Endothelial cell of umbilical vein (primary cell): ENCODE measurements around the gene TMEM95. TPM values are rescaled to one million over a fixed set of nuclear protein-coding genes. Genes with fewer than 3 reads are reported as not detected.

Source experiments
- BruUV-seq: library from RNA; stranded (reverse); fragments of 400-500 nt; replicated peaks from 2 replicates; lab custom pipeline; 2021; lab: Mats Ljungman, UMichigan
- CTCF ChIA-PET: fragments of 300-600, 350-600 bp; sonication (Branson Sonifier 250); formaldehyde crosslinking; loops from one replicate; lab custom pipeline; 2021; ENCODE audit warnings: antibody characterized with exemption, inconsistent platforms; lab: Charles Lee
- POLR2A ChIA-PET: fragments of 300-600, 350-600 bp; sonication (Branson Sonifier 250); formaldehyde crosslinking; loops from one replicate; lab custom pipeline; 2021; ENCODE audit warnings: antibody characterized with exemption, inconsistent platforms; lab: Charles Lee
- DNase-seq: peaks from one replicate; pipeline ENCODE4 v3.0.0-alpha.2; 2011; ENCODE audit warnings: low read depth, low spot score
- FAIRE-seq: peaks from 2 replicates; lab custom pipeline; 2011; peaks lifted over from hg19 to GRCh38; lab: Jason Lieb, UNC
- H2AFZ ChIP-seq: 2 replicates; pipeline ENCODE4 v1.6.0; 2012; ENCODE audit warnings: low read depth, low read length, control low read depth, inconsistent platforms
- H3K27ac ChIP-seq: 2 replicates; pipeline ENCODE4 v1.5.1; 2011; ENCODE audit warnings: low read depth, mild to moderate bottlenecking, control low read depth, low read length, moderate library complexity; ENCODE audit not compliant: insufficient read depth
- H3K27me3 ChIP-seq, 2 experiments: 2 replicates each; pipeline versions ENCODE4 v1.6.0 to v1.6.1; 2011; ENCODE audit warnings: low read length in 2 of 2, mixed read lengths in 1 of 2; ENCODE audit not compliant: control insufficient read depth in 2 of 2, insufficient read depth in 2 of 2
- H3K36me3 ChIP-seq, 2 experiments: 2 replicates in 1 of 2; 3 replicates in 1 of 2; pipeline ENCODE4 v1.5.1; 2011; ENCODE audit warnings: low read length in 2 of 2, mild to moderate bottlenecking in 1 of 2, moderate library complexity in 1 of 2; ENCODE audit not compliant: control insufficient read depth in 2 of 2, insufficient read depth in 2 of 2; ENCODE audit errors: extremely low read depth in 1 of 2
- H3K4me1 ChIP-seq: 3 replicates; pipeline ENCODE4 v1.5.1; 2011; ENCODE audit warnings: mild to moderate bottlenecking, low read length; ENCODE audit not compliant: control insufficient read depth, insufficient read depth; ENCODE audit errors: extremely low read depth
- H3K4me2 ChIP-seq: 2 replicates; pipeline ENCODE4 v1.6.1; 2011; ENCODE audit warnings: low read length, control low read depth, mixed read lengths; ENCODE audit not compliant: insufficient read depth
- H3K4me3 ChIP-seq, 3 experiments: fragments of 200-600 bp in 1 of 3; sonication (generic), shearing (Covaris generic) in 1 of 3; replicated peaks in 1 of 3; 2 replicates each; pipeline ENCODE4 v1.5.1; 2011 to 2016; ENCODE audit warnings: control low read depth in 3 of 3, low read length in 3 of 3, mild to moderate bottlenecking in 2 of 3, inconsistent platforms in 1 of 3, low read depth in 1 of 3, moderate library complexity in 1 of 3; ENCODE audit not compliant: insufficient read depth in 1 of 3
- H3K79me2 ChIP-seq: 2 replicates; pipeline ENCODE4 v1.6.0; 2012; ENCODE audit warnings: low read length, inconsistent platforms; ENCODE audit not compliant: control insufficient read depth, insufficient read depth
- H3K9ac ChIP-seq: replicated peaks from 2 replicates; pipeline ENCODE3; 2011; ENCODE audit warnings: low read length, control low read depth; ENCODE audit not compliant: insufficient read depth; ENCODE audit errors: extremely low read depth
- H3K9me1 ChIP-seq: replicated peaks from 3 replicates; pipeline ENCODE4 v1.6.0; 2011; ENCODE audit warnings: mild to moderate bottlenecking, low read length; ENCODE audit not compliant: control insufficient read depth, insufficient read depth; ENCODE audit errors: extremely low read depth
- H3K9me3 ChIP-seq: replicated peaks from 2 replicates; pipeline ENCODE4 v1.5.1; 2012; ENCODE audit warnings: low read length, inconsistent platforms; ENCODE audit not compliant: control insufficient read depth, insufficient read depth
- H4K20me1 ChIP-seq: replicated peaks from 2 replicates; pipeline ENCODE3; 2011; ENCODE audit warnings: mild to moderate bottlenecking, low read length; ENCODE audit not compliant: control insufficient read depth, insufficient read depth; ENCODE audit errors: extremely low read depth
- EZH2 ChIP-seq: IDR thresholded peaks from 2 replicates; pipeline ENCODE4 v1.6.1; 2012; ENCODE audit warnings: borderline replicate concordance, low read depth, mild to moderate bottlenecking, moderate library complexity, low read length, inconsistent platforms; ENCODE audit not compliant: severe bottlenecking
- FOS ChIP-seq: IDR thresholded peaks from 2 replicates; pipeline ENCODE4 v1.6.1; 2011; ENCODE audit warnings: mild to moderate bottlenecking, low read length, moderate library complexity, borderline replicate concordance; ENCODE audit not compliant: insufficient read depth
- GATA2 ChIP-seq: IDR thresholded peaks from 2 replicates; pipeline ENCODE4 v1.7.0; 2011; ENCODE audit warnings: low read depth, mild to moderate bottlenecking, moderate library complexity, mixed read lengths, low read length; ENCODE audit not compliant: insufficient read length, insufficient read depth
- JUN ChIP-seq: IDR thresholded peaks from 2 replicates; pipeline ENCODE4 v1.6.1; 2011; ENCODE audit warnings: borderline replicate concordance, low read depth; ENCODE audit not compliant: insufficient read length, insufficient read depth
- MYC ChIP-seq: IDR thresholded peaks from one replicate; pipeline ENCODE4 v1.6.1; 2011; ENCODE audit warnings: mild to moderate bottlenecking, low read depth, low read length
- POLR2A ChIP-seq: IDR thresholded peaks from 2 replicates; pipeline ENCODE4 v1.6.1; 2012; ENCODE audit warnings: low read depth, mild to moderate bottlenecking, control low read depth, low read length
- POLR2AphosphoS5 ChIP-seq: IDR thresholded peaks from 2 replicates; pipeline ENCODE4 v1.6.1; 2012; ENCODE audit warnings: low read depth, mild to moderate bottlenecking, control low read depth, low read length, moderate library complexity; ENCODE audit not compliant: insufficient read depth
- dilution Hi-C: fragments of 300-500 bp; cut with MboI; formaldehyde crosslinking; loops from one replicate; pipeline ENCODE4 v1.15.0; 2019; ENCODE audit warnings: low sequenced_read_pairs; ENCODE audit not compliant: extremely low pct_ligation_motif_present
- intact Hi-C: fragments of 100-400 bp; cut with micrococcal nuclease; formaldehyde crosslinking; loops from one replicate; pipeline ENCODE4 v1.10.0; 2022
- polyA plus RNA-seq, 4 experiments: library from polyadenylated mRNA; depleted of rRNA in 3 of 4; stranded (reverse) in 3 of 4; unstranded in 1 of 4; fragments of >200 nt; gene quantifications; 2 replicates each; pipeline versions ENCODE4 v1.2.1 to v1.2.3, GENCODE V29; 2011 to 2012; ENCODE audit warnings: missing spikeins in 1 of 4
- total RNA-seq: library from RNA; stranded (reverse); gene quantifications from 2 replicates; pipeline ENCODE4 v1.2.3, GENCODE V29; 2021
- TF ChIP-seq, protein P1 (sequence below): IDR thresholded peaks from 2 replicates; pipeline ENCODE4 v1.6.1; 2011; ENCODE audit not compliant: insufficient read depth, insufficient read length
- TF ChIP-seq, protein P2 (sequence below), 2 donors: IDR thresholded peaks; 1 replicate in 1 of 2; 2 replicates in 1 of 2; pipeline ENCODE4 v1.5.1; 2011; ENCODE audit warnings: low read length in 2 of 2, mild to moderate bottlenecking in 2 of 2, moderate library complexity in 2 of 2, control low read depth in 1 of 2, inconsistent platforms in 1 of 2, low read depth in 1 of 2; ENCODE audit not compliant: insufficient read depth in 1 of 2; ENCODE audit errors: extremely low read depth in 1 of 2

TMEM95 gene
- total and polyA plus RNA-seq, 2 donors (not counting 3 experiments of a cell fraction or from before 2014, with no cell fraction given), result not detected

DNA sequence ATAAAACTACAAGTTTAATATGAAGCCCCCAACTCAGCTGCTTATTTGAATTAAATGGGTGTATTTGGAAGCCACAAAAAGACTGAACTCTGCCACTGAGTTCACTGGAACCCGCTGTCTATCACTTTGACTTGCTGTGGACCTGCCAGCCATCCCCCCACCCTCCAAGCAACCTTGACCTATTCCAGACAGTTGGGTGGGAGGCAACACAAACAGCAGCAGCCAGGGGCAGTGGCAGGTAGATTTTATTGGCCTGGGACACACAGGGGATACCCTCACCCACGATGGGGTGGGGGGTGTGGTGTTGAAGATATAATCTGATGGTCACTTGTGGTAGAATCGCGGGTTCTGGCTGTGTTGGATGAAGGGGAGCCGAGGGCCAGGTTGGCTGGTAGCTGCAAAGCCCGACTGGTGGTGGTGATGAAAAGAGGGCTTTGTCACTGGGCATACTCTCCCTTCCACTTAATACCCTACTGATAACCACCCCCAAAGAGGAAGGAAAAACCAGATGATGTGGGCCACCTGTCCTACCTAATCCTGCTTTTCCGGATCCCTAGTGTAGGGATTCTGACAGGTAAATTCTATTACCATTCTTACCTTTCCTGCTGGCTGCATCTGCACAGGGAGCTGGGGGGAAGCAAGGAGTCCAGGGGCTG lies 42.4 kb upstream of the TMEM95 start:
- POLR2A ChIA-PET, result no interaction called here
- dilution Hi-C loops (no loop called here), intact Hi-C loops (no loop called here)
- FAIRE-seq, result no peak
- H3K4me1 ChIP-seq, result peaks cover 35% of the 10 kb centered on the region
- no peak overlapping the region for H3K4me2 ChIP-seq
- peaks cover 31 to 40% of the 10 kb centered on the region in 2 experiments for H3K36me3 ChIP-seq
- H3K4me3 ChIP-seq, result no peak overlapping the region
- H3K27ac ChIP-seq, result no peak overlapping the region
- no peaks in the 10 kb centered on the region for H3K9me3 ChIP-seq
- peaks cover 48% of the 10 kb centered on the region for H3K79me2 ChIP-seq
- H4K20me1 ChIP-seq, result peaks cover 4% of the 10 kb centered on the region
- no peak overlapping the region for H2AFZ ChIP-seq
- BruUV-seq, result no TSS peak
- no peak for DNase-seq
- no peaks in the 10 kb centered on the region for H3K27me3 ChIP-seq
- TF ChIP-seq FOS (no peak), MYC (no peak), EZH2 (no peak), GATA2 (no peak), POLR2AphosphoS5 (no peak), POLR2A (no peak), JUN (no peak)
- TF ChIP-seq, protein P1, sequence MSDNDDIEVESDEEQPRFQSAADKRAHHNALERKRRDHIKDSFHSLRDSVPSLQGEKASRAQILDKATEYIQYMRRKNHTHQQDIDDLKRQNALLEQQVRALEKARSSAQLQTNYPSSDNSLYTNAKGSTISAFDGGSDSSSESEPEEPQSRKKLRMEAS, result no peak
- TF ChIP-seq, protein P2, sequence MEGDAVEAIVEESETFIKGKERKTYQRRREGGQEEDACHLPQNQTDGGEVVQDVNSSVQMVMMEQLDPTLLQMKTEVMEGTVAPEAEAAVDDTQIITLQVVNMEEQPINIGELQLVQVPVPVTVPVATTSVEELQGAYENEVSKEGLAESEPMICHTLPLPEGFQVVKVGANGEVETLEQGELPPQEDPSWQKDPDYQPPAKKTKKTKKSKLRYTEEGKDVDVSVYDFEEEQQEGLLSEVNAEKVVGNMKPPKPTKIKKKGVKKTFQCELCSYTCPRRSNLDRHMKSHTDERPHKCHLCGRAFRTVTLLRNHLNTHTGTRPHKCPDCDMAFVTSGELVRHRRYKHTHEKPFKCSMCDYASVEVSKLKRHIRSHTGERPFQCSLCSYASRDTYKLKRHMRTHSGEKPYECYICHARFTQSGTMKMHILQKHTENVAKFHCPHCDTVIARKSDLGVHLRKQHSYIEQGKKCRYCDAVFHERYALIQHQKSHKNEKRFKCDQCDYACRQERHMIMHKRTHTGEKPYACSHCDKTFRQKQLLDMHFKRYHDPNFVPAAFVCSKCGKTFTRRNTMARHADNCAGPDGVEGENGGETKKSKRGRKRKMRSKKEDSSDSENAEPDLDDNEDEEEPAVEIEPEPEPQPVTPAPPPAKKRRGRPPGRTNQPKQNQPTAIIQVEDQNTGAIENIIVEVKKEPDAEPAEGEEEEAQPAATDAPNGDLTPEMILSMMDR (IDR thresholded peaks at IDR 0.05; ENCODE audit: extremely low read depth in 1 of 2, insufficient read depth in 1 of 2, low read depth in 1 of 2, low read length in 2 of 2), result no peak
- no peak overlapping the region for H3K9ac ChIP-seq
- CTCF ChIA-PET, result interaction anchor here (1.2 kb wide), 1 partner anchor 31 kb away, joined by 5 read pairs; the partner anchor contains the start of gene SLC2A4
- no peaks in the 10 kb centered on the region for H3K9me1 ChIP-seq
